ENCODE data around the gene BAZ1B.

DNA sequence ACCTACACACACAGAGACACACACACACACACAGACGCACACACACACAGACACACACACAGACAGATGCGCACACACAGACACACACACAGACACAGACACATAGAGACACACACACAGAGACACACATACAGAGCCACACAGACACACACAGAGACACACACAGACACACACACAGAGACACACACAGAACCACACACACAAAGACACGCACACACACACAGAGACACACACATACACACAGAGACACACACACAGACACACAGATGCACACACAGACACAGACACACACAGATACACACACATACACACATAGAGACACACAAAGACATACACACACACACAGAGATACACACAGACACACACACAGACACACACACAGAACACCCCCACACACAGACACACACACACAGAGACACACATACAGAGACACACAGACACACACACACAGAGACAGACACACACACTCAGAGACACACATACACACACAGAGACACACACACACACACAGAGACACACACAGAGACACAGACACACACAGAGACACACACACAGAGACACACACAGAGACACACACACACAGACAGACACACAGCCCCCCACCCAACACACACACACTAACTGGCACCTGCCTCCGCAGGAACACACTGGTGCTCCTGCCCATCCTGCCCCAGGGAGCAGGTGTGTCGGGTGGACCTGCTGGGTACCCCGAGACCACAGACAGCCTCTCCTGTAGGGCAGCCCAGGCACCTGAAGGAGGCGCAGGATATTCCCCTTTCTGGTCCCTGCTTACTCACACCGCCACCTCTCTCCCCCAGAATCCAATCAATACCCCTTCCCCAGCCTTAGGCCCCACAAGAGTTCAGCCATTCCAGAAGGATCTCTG lies 93.9 kb downstream of the BAZ1B start:
- TF ChIP-seq GATA2 (IDR thresholded peaks at IDR 0.05; ENCODE audit: low read depth, low read length), result no peak
- no peak for TF ChIP-seq GATA3 (IDR thresholded peaks at IDR 0.05; ENCODE audit: low read depth, low read length)
